H1 (cell line): ENCODE results near the gene FBP1. TPM values are rescaled to one million over a fixed set of nuclear protein-coding genes. Genes with fewer than 3 reads are reported as not detected.
"Not testable (repeated sequence)": the region's sequence is repeated elsewhere in the genome, so short reads cannot be mapped to it uniquely, and the experiment has no call there.

Experiments
- CTCF ChIA-PET: fragments of 300-600 bp; sonication (Branson Sonifier 250); formaldehyde crosslinking; loops from one replicate; lab custom pipeline; 2021; ENCODE audit not compliant: partially characterized antibody; lab: Charles Lee
- POLR2A ChIA-PET: fragments of 300-600 bp; sonication (Branson Sonifier 250); formaldehyde crosslinking; loops from one replicate; lab custom pipeline; 2021; ENCODE audit warnings: inconsistent platforms; ENCODE audit not compliant: partially characterized antibody; lab: Charles Lee
- DNase-seq, 2 experiments: peaks; one replicate each; pipeline versions ENCODE4 v3.0.0 to v3.0.0-alpha.2; 2010 to 2022; ENCODE audit warnings: low spot score in 2 of 2, low read depth in 1 of 2, mixed read lengths in 1 of 2
- FAIRE-seq: peaks from 2 replicates; lab custom pipeline; 2011; peaks lifted over from hg19 to GRCh38; lab: Jason Lieb, UNC
- H2AFZ ChIP-seq: 2 replicates; pipeline ENCODE4 v1.8.1; 2012; ENCODE audit warnings: low read length, inconsistent platforms
- H2AK5ac ChIP-seq: 2 replicates; pipeline ENCODE4 v1.6.1; 2013; ENCODE audit warnings: low read depth, low read length
- H2BK120ac ChIP-seq: replicated peaks from 2 replicates; pipeline ENCODE3; 2013; ENCODE audit warnings: low read depth, low read length, inconsistent platforms
- H2BK12ac ChIP-seq: 2 replicates; pipeline ENCODE4 v1.6.1; 2013; ENCODE audit warnings: low read depth, low read length
- H2BK15ac ChIP-seq: 2 replicates; pipeline ENCODE4 v1.6.1; 2013; ENCODE audit warnings: low read length
- H2BK20ac ChIP-seq: 2 replicates; pipeline ENCODE4 v1.6.1; 2013; ENCODE audit warnings: low read length
- H2BK5ac ChIP-seq: 2 replicates; pipeline ENCODE4 v1.6.1; 2013; ENCODE audit warnings: low read depth, low read length
- H3K14ac ChIP-seq: 2 replicates; pipeline ENCODE4 v1.6.1; 2013; ENCODE audit warnings: inconsistent platforms; ENCODE audit not compliant: insufficient read length
- H3K18ac ChIP-seq: 2 replicates; pipeline ENCODE4 v1.6.1; 2013; ENCODE audit warnings: low read length; ENCODE audit errors: extremely low read depth
- H3K23ac ChIP-seq: 2 replicates; pipeline ENCODE4 v1.6.1; 2013; ENCODE audit warnings: inconsistent platforms; ENCODE audit not compliant: insufficient read length
- H3K23me2 ChIP-seq: 2 replicates; pipeline ENCODE4 v1.6.1; 2013; ENCODE audit warnings: low read depth, low read length
- H3K27ac ChIP-seq: 2 replicates; pipeline ENCODE4 v1.6.1; 2011; ENCODE audit warnings: low read depth, low read length, inconsistent platforms
- H3K27me3 ChIP-seq, 4 experiments: replicated peaks in 1 of 4; 1 replicate in 1 of 4; 2 replicates in 3 of 4; pipeline versions ENCODE4 v1.6.1 to v1.8.1; 2011 to 2013; ENCODE audit warnings: low read length in 3 of 4, mild to moderate bottlenecking in 3 of 4, inconsistent platforms in 2 of 4, mixed read lengths in 2 of 4, moderate library complexity in 1 of 4; ENCODE audit not compliant: control insufficient read depth in 3 of 4, insufficient read depth in 3 of 4; ENCODE audit errors: extremely low read depth in 1 of 4
- H3K36me3 ChIP-seq, 4 experiments: 2 replicates each; pipeline versions ENCODE4 v1.6.1 to v1.8.1; 2011 to 2013; ENCODE audit warnings: mild to moderate bottlenecking in 4 of 4, low read length in 3 of 4, moderate library complexity in 2 of 4, control low read depth in 1 of 4, inconsistent platforms in 1 of 4; ENCODE audit not compliant: insufficient read depth in 4 of 4, control insufficient read depth in 2 of 4
- H3K4ac ChIP-seq: replicated peaks from 2 replicates; pipeline ENCODE3; 2013; ENCODE audit warnings: low read length, low read depth, mixed read lengths, inconsistent platforms; ENCODE audit not compliant: insufficient read length
- H3K4me1 ChIP-seq, 4 experiments: replicated peaks in 1 of 4; 1 replicate in 1 of 4; 2 replicates in 3 of 4; pipeline versions ENCODE4 v1.6.1 to v1.8.1; 2011 to 2013; ENCODE audit warnings: low read length in 3 of 4, inconsistent platforms in 2 of 4, mixed read lengths in 1 of 4; ENCODE audit not compliant: insufficient read depth in 4 of 4, control insufficient read depth in 3 of 4
- H3K4me2 ChIP-seq, 2 experiments: 2 replicates each; pipeline versions ENCODE4 v1.6.1 to v1.8.1; 2011 to 2013; ENCODE audit warnings: low read depth in 2 of 2, low read length in 2 of 2, control low read depth in 1 of 2, inconsistent platforms in 1 of 2, mild to moderate bottlenecking in 1 of 2; ENCODE audit not compliant: insufficient read depth in 1 of 2
- H3K4me3 ChIP-seq, 4 experiments: fragments of 200-600, 300-600 bp in 1 of 4; sonication (generic), shearing (Covaris generic), sonication (Bioruptor Twin) in 1 of 4; 2 replicates each; pipeline versions ENCODE4 v1.5.1 to v1.8.1; 2011 to 2016; ENCODE audit warnings: low read length in 4 of 4, low read depth in 3 of 4, control low read depth in 2 of 4, inconsistent platforms in 2 of 4, mild to moderate bottlenecking in 2 of 4, mixed read lengths in 1 of 4, moderate library complexity in 1 of 4; ENCODE audit not compliant: insufficient read depth in 2 of 4; ENCODE audit errors: extremely low read depth in 1 of 4
- H3K56ac ChIP-seq: replicated peaks from 2 replicates; pipeline ENCODE3; 2013; ENCODE audit warnings: low read depth, mild to moderate bottlenecking, mixed read lengths, low read length, inconsistent platforms; ENCODE audit not compliant: insufficient read length
- H3K79me1 ChIP-seq: 2 replicates; pipeline ENCODE4 v1.6.1; 2013; ENCODE audit warnings: low read depth, low read length, control low read depth
- H3K79me2 ChIP-seq, 2 experiments: 2 replicates each; pipeline versions ENCODE4 v1.6.1 to v1.8.1; 2012 to 2013; ENCODE audit warnings: low read length in 2 of 2, mild to moderate bottlenecking in 2 of 2, inconsistent platforms in 1 of 2; ENCODE audit not compliant: insufficient read depth in 2 of 2, control insufficient read depth in 1 of 2
- H3K9ac ChIP-seq, 4 experiments: replicated peaks in 1 of 4; 1 replicate in 1 of 4; 2 replicates in 3 of 4; pipeline versions ENCODE4 v1.6.1 to v1.8.1; 2011 to 2013; ENCODE audit warnings: low read depth in 3 of 4, low read length in 3 of 4, control low read depth in 2 of 4, mild to moderate bottlenecking in 2 of 4, moderate library complexity in 2 of 4, inconsistent platforms in 1 of 4; ENCODE audit errors: extremely low read depth in 1 of 4
- H3K9me3 ChIP-seq, 2 experiments: 2 replicates each; pipeline versions ENCODE4 v1.6.1 to v1.8.1; 2012 to 2013; ENCODE audit warnings: mild to moderate bottlenecking in 2 of 2, moderate library complexity in 2 of 2, control low read depth in 1 of 2, inconsistent platforms in 1 of 2, low read depth in 1 of 2, low read length in 1 of 2, mixed read lengths in 1 of 2; ENCODE audit not compliant: insufficient read depth in 2 of 2
- H4K20me1 ChIP-seq, 2 experiments: replicated peaks in 1 of 2; 2 replicates each; pipeline versions ENCODE3 to v1.8.1; 2011 to 2013; ENCODE audit warnings: inconsistent platforms in 2 of 2, low read length in 2 of 2, mild to moderate bottlenecking in 1 of 2; ENCODE audit not compliant: insufficient read depth in 2 of 2, control insufficient read depth in 1 of 2
- H4K5ac ChIP-seq: 2 replicates; pipeline ENCODE4 v1.6.1; 2013; ENCODE audit warnings: low read length, low read depth, mixed read lengths, inconsistent platforms; ENCODE audit not compliant: insufficient read length
- H4K8ac ChIP-seq: 2 replicates; pipeline ENCODE4 v1.8.0; 2013; ENCODE audit warnings: mild to moderate bottlenecking, moderate library complexity, low read length, inconsistent platforms; ENCODE audit not compliant: insufficient read depth; ENCODE audit errors: extremely low read depth
- H4K91ac ChIP-seq: replicated peaks from 2 replicates; pipeline ENCODE3; 2013; ENCODE audit warnings: low read length, mixed read lengths, inconsistent platforms; ENCODE audit not compliant: insufficient read length
- WGBS, 2 experiments: shearing (Covaris generic) in 1 of 2; methylation state at CpG; one replicate each; pipeline versions ENCODE4 v1.1.6 to v1.1.7; 2013 to 2015; ENCODE audit warnings: low lambda C conversion rate in 2 of 2, mixed read lengths in 2 of 2, inconsistent platforms in 1 of 2, low coverage in 1 of 2, missing lambda C conversion rate in 1 of 2; ENCODE audit not compliant: insufficient replicate concordance in 2 of 2, insufficient coverage in 1 of 2, insufficient read length in 1 of 2; ENCODE audit errors: extremely low coverage in 1 of 2, missing lambda C conversion rate in 1 of 2; 5-methylcytosine and 5-hydroxymethylcytosine counted together
- polyA plus RNA-seq, 7 experiments: library from polyadenylated mRNA; depleted of rRNA in 3 of 7; stranded (reverse) in 5 of 7; unstranded in 2 of 7; fragments of >200 nt in 5 of 7; fragments of 200-250 nt in 2 of 7; gene quantifications; 1 replicate in 5 of 7; 2 replicates in 1 of 7; 4 replicates in 1 of 7; pipeline versions ENCODE4 v1.2.1 to v1.2.3, GENCODE V29; 2011 to 2013; ENCODE audit warnings: missing spikeins in 2 of 7, mixed read lengths in 2 of 7
- total RNA-seq: library from RNA; stranded (reverse); fragmentation: NEBNext Ultra II Directional; extraction: Animal tissue kit (Norgen Biotek cat#: 25700); gene quantifications from 2 replicates; pipeline ENCODE4 v1.2.1, GENCODE V29; 2021

FBP1 gene
- total and polyA plus RNA-seq, 2 of the 8 experiments (the other 6 are each of a cell fraction or from before 2014, with no cell fraction given), result 1.0 to 4.1 TPM

DNA sequence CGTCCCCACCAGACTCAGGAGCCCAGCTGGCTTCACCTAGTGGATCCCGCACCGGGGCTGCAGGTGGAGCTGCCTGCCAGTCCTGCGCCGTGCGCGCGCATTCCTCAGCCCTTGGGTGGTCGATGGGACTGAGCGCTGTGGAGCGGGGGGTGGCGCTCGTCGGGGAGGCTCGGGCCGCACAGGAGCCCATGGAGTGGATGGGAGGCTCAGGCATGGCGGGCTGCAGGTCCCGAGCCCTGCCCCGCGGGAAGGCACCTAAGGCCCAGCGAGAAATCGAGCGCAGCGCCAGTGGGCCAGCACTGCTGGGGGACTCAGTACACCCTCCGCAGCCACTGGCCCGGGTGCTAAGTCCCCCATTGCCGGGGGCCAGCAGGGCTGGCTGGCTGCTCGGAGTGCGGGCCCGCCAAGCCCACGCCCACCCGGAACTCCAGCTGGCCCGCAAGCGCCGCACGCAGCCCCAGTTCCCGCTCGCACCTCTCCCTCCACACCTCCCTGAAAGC, 48.2 kb downstream of the FBP1 start:
- DNase-seq, H3K27me3 ChIP-seq, H3K18ac ChIP-seq, H3K9me3 ChIP-seq, H3K36me3 ChIP-seq, H3K4me2 ChIP-seq, H3K27ac ChIP-seq, H4K8ac ChIP-seq, H3K4ac ChIP-seq, H3K4me3 ChIP-seq, H2AK5ac ChIP-seq, H3K14ac ChIP-seq, H3K23me2 ChIP-seq, H4K91ac ChIP-seq, H2AFZ ChIP-seq, H2BK120ac ChIP-seq, H2BK20ac ChIP-seq, H3K9ac ChIP-seq, FAIRE-seq, H3K79me2 ChIP-seq, H2BK5ac ChIP-seq, H3K4me1 ChIP-seq, CTCF ChIA-PET, H3K23ac ChIP-seq, H3K56ac ChIP-seq, H3K79me1 ChIP-seq, H4K20me1 ChIP-seq, H2BK12ac ChIP-seq, H2BK15ac ChIP-seq, H4K5ac ChIP-seq: not testable (repeated sequence)
- WGBS, 2 experiments, result 91% methylated on average over 8 of the region's 38 CpGs; no CpG with 5 or more reads in 1 of the 2 experiments
- POLR2A ChIA-PET, result interaction anchor here (0.8 kb wide), 1 partner anchor 36 kb away, joined by 3 read pairs; the partner anchor contains the start of gene PCAT7
